GM12878 (cell line): ENCODE results near the gene INPP4B. TPM values are rescaled to one million over a fixed set of nuclear protein-coding genes. Genes with fewer than 3 reads are reported as not detected.

Experiments
- ATAC-seq: fragments of 200-7000 bp; cut with Tn5 transposase; 3 replicates; pipeline ENCODE4 v1.9.1; 2020; ENCODE audit warnings: mild to moderate bottlenecking, moderate library complexity
- BruUV-seq: library from RNA; stranded (reverse); fragments of 400-500 nt; replicated peaks from 2 replicates; lab custom pipeline; 2021; lab: Mats Ljungman, UMichigan
- CTCF ChIA-PET: fragments of 300-600 bp; sonication (Branson Sonifier 250); formaldehyde crosslinking; extraction: SDS; loops from one replicate; lab custom pipeline; 2021; ENCODE audit warnings: inconsistent platforms; lab: Yijun Ruan, JAX
- POLR2A ChIA-PET: fragments of 350-600 bp; formaldehyde crosslinking; extraction: SDS; loops from one replicate; lab custom pipeline; 2021; ENCODE audit warnings: inconsistent platforms; lab: Charles Lee
- RAD21 ChIA-PET: fragments of 300-600 bp; sonication (Branson Sonifier 250); formaldehyde crosslinking; loops from one replicate; lab custom pipeline; 2023; ENCODE audit warnings: antibody characterized with exemption; ENCODE audit not compliant: unreplicated experiment; lab: Charles Lee
- SMC1A ChIA-PET: fragments of 300-600 bp; sonication (Branson Sonifier 250); formaldehyde crosslinking; loops from one replicate; lab custom pipeline; 2023; ENCODE audit not compliant: unreplicated experiment, uncharacterized antibody; lab: Charles Lee
- DNase-seq: peaks from one replicate; pipeline ENCODE4 v3.0.0-alpha.2; 2011; ENCODE audit warnings: low read depth, low spot score
- FAIRE-seq: peaks from 3 replicates; lab custom pipeline; 2011; peaks lifted over from hg19 to GRCh38; lab: Jason Lieb, UNC
- H2AFZ ChIP-seq: 2 replicates; pipeline ENCODE4 v1.6.0; 2011; ENCODE audit warnings: low read depth, low read length, control low read depth; ENCODE audit not compliant: control insufficient read depth
- H3K27ac ChIP-seq: 2 replicates; pipeline ENCODE4 v1.5.1; 2011; ENCODE audit warnings: control low read depth; ENCODE audit not compliant: control insufficient read depth, insufficient read depth
- H3K27me3 ChIP-seq, 2 experiments: replicated peaks in 1 of 2; 2 replicates each; pipeline versions ENCODE4 v1.6.0 to v1.6.1; 2011; ENCODE audit warnings: low read length in 1 of 2; ENCODE audit not compliant: control insufficient read depth in 2 of 2, insufficient read depth in 2 of 2
- H3K36me3 ChIP-seq, 2 experiments: 2 replicates each; pipeline ENCODE4 v1.5.1; 2011; ENCODE audit warnings: low read length in 1 of 2; ENCODE audit not compliant: control insufficient read depth in 2 of 2, insufficient read depth in 2 of 2
- H3K4me1 ChIP-seq: 2 replicates; pipeline ENCODE4 v1.6.1; 2011; ENCODE audit warnings: mild to moderate bottlenecking, low read length, moderate library complexity, mixed read lengths; ENCODE audit not compliant: control insufficient read depth, insufficient read depth
- H3K4me2 ChIP-seq: 2 replicates; pipeline ENCODE4 v1.6.0; 2011; ENCODE audit warnings: control low read depth; ENCODE audit not compliant: control insufficient read depth, insufficient read depth
- H3K4me3 ChIP-seq: fragments of 200-600 bp; sonication (generic); 2 replicates; pipeline ENCODE4 v1.5.1; 2016
- H3K79me2 ChIP-seq: 2 replicates; pipeline ENCODE4 v1.6.0; 2011; ENCODE audit warnings: low read length; ENCODE audit not compliant: control insufficient read depth, insufficient read depth
- H3K9ac ChIP-seq: 2 replicates; pipeline ENCODE4 v1.8.0; 2011; ENCODE audit warnings: low read length, control low read depth, mixed read lengths; ENCODE audit not compliant: control insufficient read depth, insufficient read depth
- H3K9me3 ChIP-seq: replicated peaks from 3 replicates; pipeline ENCODE4 v1.5.1; 2011; ENCODE audit warnings: mild to moderate bottlenecking, low read length; ENCODE audit not compliant: control insufficient read depth, insufficient read depth
- H4K20me1 ChIP-seq: 2 replicates; pipeline ENCODE4 v1.6.0; 2011; ENCODE audit not compliant: control insufficient read depth, insufficient read depth
- FOXK2 ChIP-seq: fragments of 450-650 bp; IDR thresholded peaks from 2 replicates; pipeline ENCODE4 v1.6.1; 2017; ENCODE audit warnings: mild to moderate bottlenecking, moderate library complexity
- HDAC6 ChIP-seq: fragments of 200-600 bp; sonication (generic); IDR thresholded peaks from one replicate; pipeline ENCODE4 v1.8.0; 2017; ENCODE audit warnings: antibody characterized with exemption; ENCODE audit not compliant: unreplicated experiment
- NFIC ChIP-seq: IDR thresholded peaks from 2 replicates; pipeline ENCODE4 v1.6.1; 2012; ENCODE audit warnings: low read depth, mild to moderate bottlenecking, inconsistent platforms, low read length, moderate library complexity
- RB1 ChIP-seq: fragments of 450-650 bp; formaldehyde crosslinking; IDR thresholded peaks from 2 replicates; pipeline ENCODE4 v1.6.1; 2017; ENCODE audit warnings: mild to moderate bottlenecking, borderline replicate concordance
- SMARCA5 ChIP-seq: fragments of 450-650 bp; IDR thresholded peaks from 2 replicates; pipeline ENCODE4 v1.6.1; 2017; ENCODE audit warnings: mild to moderate bottlenecking
- SUPT20H ChIP-seq: IDR thresholded peaks from 2 replicates; pipeline ENCODE4 v1.6.1; 2011; ENCODE audit warnings: low read depth, mild to moderate bottlenecking, low read length, moderate library complexity, borderline replicate concordance; ENCODE audit not compliant: control insufficient read depth
- ZBED1 ChIP-seq: IDR thresholded peaks from 2 replicates; pipeline ENCODE4 v1.6.1; 2016; ENCODE audit warnings: borderline replicate concordance
- ZNF384 ChIP-seq: IDR thresholded peaks from 2 replicates; pipeline ENCODE4 v1.6.1; 2012; ENCODE audit warnings: low read depth, mild to moderate bottlenecking, low read length, improper control_type of control experiment, borderline replicate concordance
- WGBS: methylation state at CpG from one replicate; pipeline ENCODE4 v1.1.6; 2016; ENCODE audit warnings: low lambda C conversion rate; ENCODE audit not compliant: insufficient replicate concordance, insufficient coverage; ENCODE audit errors: missing lambda C conversion rate; 5-methylcytosine and 5-hydroxymethylcytosine counted together
- in situ Hi-C: fragments of 300-500 bp; cut with MboI; formaldehyde crosslinking; loops from 9 replicates; pipeline ENCODE4 v1.14.3; 2018; ENCODE audit warnings: mixed read lengths
- intact Hi-C: fragments of 100-400 bp; cut with micrococcal nuclease; formaldehyde crosslinking; loops from one replicate; pipeline ENCODE4 v1.14.2; 2022; ENCODE audit not compliant: unreplicated experiment
- polyA plus RNA-seq, 11 experiments: library from polyadenylated mRNA; depleted of rRNA in 4 of 11; unstranded in 6 of 11; stranded (reverse) in 5 of 11; fragments of >200 nt; fragmentation: Nextera tagmentation in 4 of 11; fragmentation: Illumina TruSeq in 1 of 11; extraction: Ambion mirVana in 4 of 11; extraction: Trizol in 1 of 11; gene quantifications; 1 replicate in 1 of 11; 2 replicates in 10 of 11; pipeline versions ENCODE4 v1.2.1 to v1.2.3, GENCODE V29; 2011 to 2016; ENCODE audit warnings: inconsistent platforms in 2 of 11, missing spikeins in 2 of 11, low read depth in 1 of 11
- total RNA-seq, 4 experiments: library from RNA; depleted of rRNA in 3 of 4; stranded (reverse); fragments of >200 nt in 3 of 4; fragmentation: Illumina TruSeq in 1 of 4; extraction: Trizol in 1 of 4; gene quantifications; 2 replicates each; pipeline versions ENCODE4 v1.2.1 to v1.2.3, GENCODE V29; 2013 to 2021

The INPP4B gene
- total and polyA plus RNA-seq, 10 of the 15 experiments (the other 5 are each of a cell fraction or from before 2014, with no cell fraction given), result 0.53 to 11.2 (median 0.95) TPM

DNA sequence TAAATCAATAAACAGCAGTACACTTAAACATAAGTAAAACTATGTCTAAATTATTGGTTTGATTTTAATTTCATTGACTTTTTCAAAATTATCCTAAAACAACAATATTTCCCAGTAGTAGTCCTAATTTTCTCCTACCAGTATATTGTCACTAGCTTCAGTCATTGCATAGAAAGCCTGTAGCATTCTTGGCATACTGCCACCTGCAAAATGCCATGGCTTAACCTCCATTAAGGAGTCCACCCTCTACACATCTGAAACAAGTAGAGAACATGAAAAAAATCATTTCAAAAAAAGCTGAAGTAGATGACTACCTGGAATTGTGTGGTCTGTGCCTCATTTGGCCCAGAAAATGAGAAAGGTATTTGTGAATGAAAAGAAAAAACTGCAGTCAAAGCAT, 348.5 kb downstream of the INPP4B start:
- Histone ChIP-seq H3K9ac (no peak overlapping the region), H3K27me3 (no peaks in the 10 kb centered on the region), H3K4me1 (no peaks in the 10 kb centered on the region), H3K4me3 (no peak overlapping the region), H3K4me2 (no peak overlapping the region), H3K79me2 (no peaks in the 10 kb centered on the region), H4K20me1 (no peaks in the 10 kb centered on the region), H3K9me3 (no peaks in the 10 kb centered on the region), H2AFZ (no peak overlapping the region), H3K36me3 (no peaks in the 10 kb centered on the region), H3K27ac (no peak overlapping the region)
- ChIA-PET CTCF (interaction anchor here (0.9 to 2.7 kb wide), 2 partner anchors 21 to 29 kb away, joined by 3 to 7 read pairs; no protein-coding TSS in a partner anchor), RAD21 (no interaction called here), SMC1A (interaction anchor here (1.1 to 2.3 kb wide), 7 partner anchors 8 to 143 kb away, joined by 3 to 6 read pairs (median 4); no protein-coding TSS in a partner anchor), POLR2A (no interaction called here)
- TF ChIP-seq HDAC6 (no peak), NFIC (no peak), SUPT20H (no peak), FOXK2 (no peak)
- FAIRE-seq (no peak), DNase-seq (no peak), ATAC-seq (no peak)
- BruUV-seq, result no TSS peak
- intact Hi-C loops (no loop called here), in situ Hi-C loops (no loop called here)

GRCh38 chr4:142493255-142494110, 352.6 kb downstream of the INPP4B start:
- H3K79me2 ChIP-seq, result no peaks in the 10 kb centered on the region
- no TSS peak for BruUV-seq
- ChIA-PET SMC1A (no interaction called here), POLR2A (no interaction called here)
- no peak overlapping the region for H3K9ac ChIP-seq
- H3K9me3 ChIP-seq, result no peaks in the 10 kb centered on the region
- in situ Hi-C loops, result no loop called here
- no peak for FAIRE-seq
- H3K4me1 ChIP-seq, result no peaks in the 10 kb centered on the region
- H2AFZ ChIP-seq, result no peak overlapping the region
- TF ChIP-seq RB1 (no peak), ZNF384 (no peak), ZBED1 (no peak), SMARCA5 (no peak)
- TF ChIP-seq, all 136 proteins: peak for 0
- H3K36me3 ChIP-seq, result no peaks in the 10 kb centered on the region
- intact Hi-C loops, result no loop called here
- RAD21 ChIA-PET, result no interaction called here
- no peak overlapping the region for H3K4me3 ChIP-seq
- ATAC-seq (no peak), DNase-seq (no peak)
- 0% methylated on average over 1 of the region's 1 CpG for WGBS
- no peaks in the 10 kb centered on the region for H4K20me1 ChIP-seq
- H3K27me3 ChIP-seq, result no peaks in the 10 kb centered on the region
- no peak overlapping the region for H3K4me2 ChIP-seq
- CTCF ChIA-PET, result no interaction called here
- H3K27ac ChIP-seq, result no peak overlapping the region
